Mesothelial cell of epicardium (in vitro differentiated cells): Measurements from ENCODE around the gene FOXS1. TPM values are rescaled to one million over a fixed set of nuclear protein-coding genes. Genes with fewer than 3 reads are reported as not detected.
"Not testable (repeated sequence)": the region's sequence is repeated elsewhere in the genome, so short reads cannot be mapped to it uniquely, and the experiment has no call there.

Experiments
- DNase-seq, 2 experiments: peaks; one replicate each; pipeline ENCODE4 v3.0.0; 2021; ENCODE audit warnings: low spot score in 2 of 2; ENCODE audit not compliant: unreplicated experiment in 2 of 2
- H3K27ac Mint-ChIP-seq: 2 replicates; pipeline ENCODE4 v1.8.0; 2021; ENCODE audit warnings: mixed read lengths
- H3K27me3 Mint-ChIP-seq: 2 replicates; pipeline ENCODE4 v1.8.0; 2021; ENCODE audit warnings: low read depth, mixed read lengths
- H3K36me3 Mint-ChIP-seq: 2 replicates; pipeline ENCODE4 v1.8.0; 2021; ENCODE audit warnings: mixed read lengths
- H3K4me1 Mint-ChIP-seq: 2 replicates; pipeline ENCODE4 v1.8.0; 2021; ENCODE audit warnings: mixed read lengths
- H3K4me3 Mint-ChIP-seq: 2 replicates; pipeline ENCODE4 v1.8.0; 2021; ENCODE audit warnings: mild to moderate bottlenecking, moderate library complexity, mixed read lengths
- H3K9me3 Mint-ChIP-seq: 2 replicates; pipeline ENCODE4 v1.8.0; 2021; ENCODE audit warnings: mixed read lengths
- total RNA-seq: library from RNA; stranded (reverse); gene quantifications from 3 replicates; pipeline ENCODE4 v1.2.1, GENCODE V29; 2021
- TF ChIP-seq, protein P1 (sequence below): fragments of 200-600 bp; sonication (generic); IDR thresholded peaks from one replicate; pipeline ENCODE4 v1.5.0; 2021; ENCODE audit warnings: antibody characterized with exemption; ENCODE audit not compliant: unreplicated experiment

Gene FOXS1
- total RNA-seq, 1 donor from 2014 or later = 1.9 TPM

DNA sequence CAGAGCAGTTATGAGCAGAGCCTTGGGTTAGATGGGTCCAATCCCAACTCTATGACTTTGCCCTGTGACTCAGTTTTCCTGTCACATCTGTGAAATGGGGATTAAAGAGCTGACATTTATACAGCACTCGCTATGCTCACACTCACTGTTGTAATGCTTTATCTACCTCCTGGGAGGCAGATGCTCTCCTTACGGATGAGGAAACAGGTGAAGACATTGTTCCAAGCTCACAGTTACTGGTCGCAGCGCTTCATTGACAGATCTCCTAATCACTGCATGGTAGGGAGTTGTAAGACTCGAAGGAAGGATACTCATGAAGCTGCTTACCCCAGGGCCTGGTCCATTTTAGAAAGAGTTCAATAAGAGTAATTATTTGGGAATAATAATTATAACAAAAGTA is 29.2 kb downstream of the FOXS1 start:
- Mint-ChIP-seq H3K4me1 (peaks cover 5% of the 10 kb centered on the region), H3K9me3 (no peaks in the 10 kb centered on the region), H3K27me3 (no peaks in the 10 kb centered on the region), H3K27ac (no peak overlapping the region), H3K4me3 (no peak overlapping the region), H3K36me3 (no peaks in the 10 kb centered on the region)
- no peak for DNase-seq
- TF ChIP-seq, protein P1, sequence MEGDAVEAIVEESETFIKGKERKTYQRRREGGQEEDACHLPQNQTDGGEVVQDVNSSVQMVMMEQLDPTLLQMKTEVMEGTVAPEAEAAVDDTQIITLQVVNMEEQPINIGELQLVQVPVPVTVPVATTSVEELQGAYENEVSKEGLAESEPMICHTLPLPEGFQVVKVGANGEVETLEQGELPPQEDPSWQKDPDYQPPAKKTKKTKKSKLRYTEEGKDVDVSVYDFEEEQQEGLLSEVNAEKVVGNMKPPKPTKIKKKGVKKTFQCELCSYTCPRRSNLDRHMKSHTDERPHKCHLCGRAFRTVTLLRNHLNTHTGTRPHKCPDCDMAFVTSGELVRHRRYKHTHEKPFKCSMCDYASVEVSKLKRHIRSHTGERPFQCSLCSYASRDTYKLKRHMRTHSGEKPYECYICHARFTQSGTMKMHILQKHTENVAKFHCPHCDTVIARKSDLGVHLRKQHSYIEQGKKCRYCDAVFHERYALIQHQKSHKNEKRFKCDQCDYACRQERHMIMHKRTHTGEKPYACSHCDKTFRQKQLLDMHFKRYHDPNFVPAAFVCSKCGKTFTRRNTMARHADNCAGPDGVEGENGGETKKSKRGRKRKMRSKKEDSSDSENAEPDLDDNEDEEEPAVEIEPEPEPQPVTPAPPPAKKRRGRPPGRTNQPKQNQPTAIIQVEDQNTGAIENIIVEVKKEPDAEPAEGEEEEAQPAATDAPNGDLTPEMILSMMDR = no peak

GRCh38 chr20:31815408-31816188 is 29.8 kb downstream of the FOXS1 start:
- H3K27me3 Mint-ChIP-seq = no peaks in the 10 kb centered on the region
- no peak overlapping the region for H3K27ac Mint-ChIP-seq
- peaks cover 5% of the 10 kb centered on the region for H3K4me1 Mint-ChIP-seq
- no peaks in the 10 kb centered on the region for H3K36me3 Mint-ChIP-seq
- H3K9me3 Mint-ChIP-seq = no peaks in the 10 kb centered on the region
- H3K4me3 Mint-ChIP-seq = no peak overlapping the region
- no peak for DNase-seq
- TF ChIP-seq, protein P1 = no peak

DNA sequence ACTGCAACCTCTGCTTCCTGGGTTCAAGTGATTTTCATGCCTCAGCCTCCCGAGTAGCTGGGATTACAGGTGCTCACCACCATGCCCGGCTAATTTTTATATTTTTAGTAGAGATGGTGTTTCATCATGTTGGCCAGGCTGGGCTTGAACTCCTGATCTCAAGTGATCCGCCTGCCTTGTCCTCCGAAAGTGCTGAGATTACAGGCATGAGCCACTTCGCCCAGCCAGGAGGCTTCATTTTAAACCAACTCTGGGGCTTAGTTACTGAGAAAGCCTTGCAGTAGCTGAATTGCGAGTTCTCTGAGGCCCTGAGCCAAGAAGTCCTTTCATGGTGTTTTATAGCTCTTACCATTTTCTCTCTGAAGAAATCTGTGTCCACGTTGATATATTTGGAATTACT is 31.3 kb downstream of the FOXS1 start:
- not testable (repeated sequence) for DNase-seq, H3K27ac Mint-ChIP-seq, H3K27me3 Mint-ChIP-seq, H3K36me3 Mint-ChIP-seq, H3K9me3 Mint-ChIP-seq, H3K4me1 Mint-ChIP-seq, H3K4me3 Mint-ChIP-seq

- Mint-ChIP-seq H3K4me3 (no peak overlapping the region), H3K36me3 (no peaks in the 10 kb centered on the region), H3K4me1 (peaks cover 5% of the 10 kb centered on the region), H3K9me3 (no peaks in the 10 kb centered on the region), H3K27ac (no peak overlapping the region), H3K27me3 (no peaks in the 10 kb centered on the region)
- no peak for DNase-seq
- TF ChIP-seq, protein P1 = no peak
Observed at GRCh38 chr20:31813611-31814010, 31.8 kb downstream of the FOXS1 start.

- DNase-seq = no peak
- Mint-ChIP-seq H3K27me3 (no peaks in the 10 kb centered on the region), H3K4me3 (no peak overlapping the region), H3K27ac (no peak overlapping the region), H3K36me3 (no peaks in the 10 kb centered on the region), H3K9me3 (no peaks in the 10 kb centered on the region), H3K4me1 (peaks cover 5% of the 10 kb centered on the region)
- TF ChIP-seq, protein P1 = no peak
Observed at GRCh38 chr20:31811796-31812728, 33.3 kb downstream of the FOXS1 start.

DNA sequence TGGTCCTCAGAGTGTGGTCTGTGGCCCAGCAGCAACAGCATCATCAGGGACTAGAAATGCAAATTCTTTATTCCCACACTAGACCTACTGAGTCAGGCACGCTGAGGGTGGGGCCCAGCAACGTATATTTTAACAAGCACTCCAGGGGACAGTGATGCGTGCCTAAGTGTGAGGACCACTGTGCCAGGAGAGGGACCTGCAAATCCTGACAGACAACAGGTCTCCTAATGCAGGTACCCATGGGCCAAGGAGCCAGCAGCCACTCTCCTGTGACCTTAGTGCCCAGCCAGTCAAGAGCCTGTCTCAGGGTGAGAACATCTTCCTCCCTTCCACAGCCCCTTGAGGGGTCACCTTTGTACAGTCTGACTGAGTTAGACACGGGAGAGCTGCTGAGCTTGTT is 34.2 kb downstream of the FOXS1 start:
- TF ChIP-seq, protein P1 = no peak
- H3K9me3 Mint-ChIP-seq = no peaks in the 10 kb centered on the region
- no peak overlapping the region for H3K27ac Mint-ChIP-seq
- no peaks in the 10 kb centered on the region for H3K36me3 Mint-ChIP-seq
- H3K27me3 Mint-ChIP-seq = no peaks in the 10 kb centered on the region
- peaks cover 5% of the 10 kb centered on the region for H3K4me1 Mint-ChIP-seq
- no peak overlapping the region for H3K4me3 Mint-ChIP-seq
- no peak for DNase-seq
